SK-N-MC (cell line): ENCODE results near the gene MCM6.
"Not testable (repeated sequence)": the region's sequence is repeated elsewhere in the genome, so short reads cannot be mapped to it uniquely, and the experiment has no call there.

Source experiments
- DNase-seq: peaks from one replicate; pipeline ENCODE4 v3.0.0-alpha.2; 2011; ENCODE audit warnings: low read depth, low spot score
- H3K27ac ChIP-seq: fragments of 200-600 bp; sonication (generic); 2 replicates; pipeline ENCODE4 v1.5.1; 2016; ENCODE audit warnings: mixed run types
- H3K36me3 ChIP-seq: fragments of 200-600 bp; sonication (generic); 2 replicates; pipeline ENCODE4 v1.6.1; 2017; ENCODE audit warnings: antibody characterized with exemption, low read length, mixed read lengths; ENCODE audit not compliant: insufficient read depth
- H3K4me3 ChIP-seq: fragments of 200-600 bp; sonication (generic); 2 replicates; pipeline ENCODE4 v1.5.1; 2016
- H3K9ac ChIP-seq: fragments of 200-600 bp; sonication (generic); 2 replicates; pipeline ENCODE4 v1.8.0; 2017; ENCODE audit warnings: mixed run types, mixed read lengths; ENCODE audit not compliant: insufficient read length
- H3K9me3 ChIP-seq: fragments of 200-600 bp; sonication (generic); 2 replicates; pipeline ENCODE4 v1.6.1; 2017; ENCODE audit warnings: low read depth, mild to moderate bottlenecking, antibody characterized with exemption, low read length, moderate library complexity, mixed read lengths
- EZH2 ChIP-seq: fragments of 200-600 bp; sonication (generic); IDR thresholded peaks from one replicate; pipeline ENCODE4 v1.6.1; 2017; ENCODE audit warnings: antibody characterized with exemption
- FOXP2 ChIP-seq: optimal IDR thresholded peaks from 2 replicates; pipeline ENCODE3; 2011; ENCODE audit warnings: mild to moderate bottlenecking, moderate library complexity; ENCODE audit not compliant: insufficient read depth; ENCODE audit errors: extremely low read length, control extremely low read depth
- POLR2AphosphoS5 ChIP-seq: IDR thresholded peaks from 2 replicates; pipeline ENCODE4 v1.6.1; 2012; ENCODE audit warnings: mild to moderate bottlenecking, low read depth, low read length, borderline replicate concordance

Gene MCM6

GRCh38 chr2:135820003-135820618, 56.1 kb downstream of the MCM6 start:
- Histone ChIP-seq H3K9ac (no peak overlapping the region), H3K36me3 (no peaks in the 10 kb centered on the region; the same call in 1 of the 2 replicates), H3K27ac (no peak overlapping the region), H3K9me3 (no peaks in the 10 kb centered on the region), H3K4me3 (no peak overlapping the region)
- no peak for DNase-seq
- no peak for TF ChIP-seq FOXP2
- TF ChIP-seq EZH2: no peak
- TF ChIP-seq POLR2AphosphoS5: no peak

- Histone ChIP-seq H3K27ac (no peak overlapping the region), H3K9ac (no peak overlapping the region), H3K36me3 (no peaks in the 10 kb centered on the region; the same call in 1 of the 2 replicates), H3K4me3 (no peak overlapping the region), H3K9me3 (no peaks in the 10 kb centered on the region)
- DNase-seq: no peak
- TF ChIP-seq FOXP2: no peak
- no peak for TF ChIP-seq EZH2
- no peak for TF ChIP-seq POLR2AphosphoS5
Measured at GRCh38 chr2:135818937-135819610, 57.2 kb downstream of the MCM6 start.

- TF ChIP-seq POLR2AphosphoS5 (no peak), EZH2 (no peak), FOXP2 (no peak)
- no peak for DNase-seq
- Histone ChIP-seq H3K27ac (no peak overlapping the region), H3K36me3 (no peaks in the 10 kb centered on the region; the same call in 1 of the 2 replicates), H3K4me3 (no peak overlapping the region), H3K9me3 (no peaks in the 10 kb centered on the region), H3K9ac (no peak overlapping the region)
Measured at GRCh38 chr2:135817951-135818350, 58.3 kb downstream of the MCM6 start.

GRCh38 chr2:135817466-135817865, 58.8 kb downstream of the MCM6 start:
- Histone ChIP-seq H3K4me3 (no peak overlapping the region), H3K36me3 (no peaks in the 10 kb centered on the region; the same call in 1 of the 2 replicates), H3K9me3 (no peaks in the 10 kb centered on the region), H3K9ac (no peak overlapping the region), H3K27ac (no peak overlapping the region)
- no peak for DNase-seq
- no peak for TF ChIP-seq POLR2AphosphoS5
- TF ChIP-seq EZH2: no peak
- no peak for TF ChIP-seq FOXP2

- no peak overlapping the region for H3K4me3 ChIP-seq
- DNase-seq: no peak
- H3K9ac ChIP-seq: no peak overlapping the region
- H3K36me3 ChIP-seq: no peaks in the 10 kb centered on the region; the same call in 1 of the 2 replicates
- no peak overlapping the region for H3K27ac ChIP-seq
- no peaks in the 10 kb centered on the region for H3K9me3 ChIP-seq
- TF ChIP-seq EZH2: no peak
- TF ChIP-seq POLR2AphosphoS5: no peak
- no peak for TF ChIP-seq FOXP2
Measured at GRCh38 chr2:135815269-135815668, 61.0 kb downstream of the MCM6 start.

GRCh38 chr2:135812907-135813511, 63.2 kb downstream of the MCM6 start:
- TF ChIP-seq FOXP2: no peak
- no peaks in the 10 kb centered on the region for H3K9me3 ChIP-seq
- DNase-seq: no peak
- no peak overlapping the region for H3K27ac ChIP-seq
- H3K4me3 ChIP-seq: no peak overlapping the region
- no peak overlapping the region for H3K9ac ChIP-seq
- H3K36me3 ChIP-seq: no peaks in the 10 kb centered on the region; the same call in 1 of the 2 replicates

GRCh38 chr2:135807874-135808273, 68.4 kb downstream of the MCM6 start:
- H3K9me3 ChIP-seq, DNase-seq, H3K36me3 ChIP-seq, H3K27ac ChIP-seq, H3K4me3 ChIP-seq, H3K9ac ChIP-seq: not testable (repeated sequence)

GRCh38 chr2:135803278-135803677, 73.0 kb downstream of the MCM6 start:
- Histone ChIP-seq H3K9ac (no peak overlapping the region), H3K27ac (no peak overlapping the region), H3K36me3 (no peaks in the 10 kb centered on the region), H3K9me3 (no peaks in the 10 kb centered on the region), H3K4me3 (no peak overlapping the region)
- DNase-seq: no peak
- no peak for TF ChIP-seq FOXP2

- TF ChIP-seq POLR2AphosphoS5 (no peak), FOXP2 (no peak), EZH2 (no peak)
- H3K9me3 ChIP-seq: no peaks in the 10 kb centered on the region
- H3K9ac ChIP-seq: no peak overlapping the region
- no peak overlapping the region for H3K4me3 ChIP-seq
- H3K27ac ChIP-seq: no peak overlapping the region
- no peaks in the 10 kb centered on the region for H3K36me3 ChIP-seq
- DNase-seq: no peak
Measured at GRCh38 chr2:135802350-135802749, 73.9 kb downstream of the MCM6 start.
